Fibroblast of peridontal ligament (primary cell): ENCODE data around the gene MIA2.

Source experiments
- DNase-seq: peaks from one replicate; pipeline ENCODE4 v3.0.0-alpha.2; 2010; ENCODE audit errors: extremely low read depth

The MIA2 gene

DNA sequence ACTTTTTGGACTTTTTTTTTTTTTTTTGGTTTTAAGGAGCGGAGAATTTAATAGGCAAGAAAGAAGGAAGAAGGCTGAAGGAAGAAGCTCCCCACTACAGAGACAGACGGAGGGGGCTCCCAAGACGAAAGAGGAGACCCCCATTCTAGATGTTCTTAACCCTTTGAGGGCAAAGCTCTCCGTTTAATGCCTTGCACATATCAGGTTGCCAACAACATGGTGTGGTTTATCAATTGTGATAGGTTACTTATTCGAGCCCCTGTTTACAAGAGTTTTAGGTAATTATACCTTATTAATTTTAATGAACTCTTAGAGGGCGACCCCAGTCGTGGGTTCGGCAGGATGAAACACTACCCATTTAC is 199.7 kb downstream of the MIA2 start:
- DNase-seq, result no peak

DNA sequence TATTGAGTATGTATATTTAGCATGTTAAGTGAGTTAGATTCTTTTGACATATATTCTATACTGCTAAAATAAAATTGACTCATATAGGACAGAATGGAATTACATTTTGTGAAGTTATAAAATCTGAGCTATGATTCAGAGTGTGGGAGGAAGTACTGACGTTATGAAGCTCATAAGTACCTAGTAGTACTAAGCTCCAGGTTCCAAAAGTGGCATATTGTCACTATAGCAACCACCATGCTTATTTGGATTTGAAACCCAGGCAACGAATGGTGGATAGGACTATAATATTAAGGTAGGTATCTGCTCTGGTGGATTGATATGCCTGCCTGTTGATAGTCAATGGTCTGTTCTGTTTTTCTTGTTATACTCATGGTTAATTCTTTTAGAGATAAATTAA is 200.7 kb downstream of the MIA2 start:
- DNase-seq, result no peak

DNA sequence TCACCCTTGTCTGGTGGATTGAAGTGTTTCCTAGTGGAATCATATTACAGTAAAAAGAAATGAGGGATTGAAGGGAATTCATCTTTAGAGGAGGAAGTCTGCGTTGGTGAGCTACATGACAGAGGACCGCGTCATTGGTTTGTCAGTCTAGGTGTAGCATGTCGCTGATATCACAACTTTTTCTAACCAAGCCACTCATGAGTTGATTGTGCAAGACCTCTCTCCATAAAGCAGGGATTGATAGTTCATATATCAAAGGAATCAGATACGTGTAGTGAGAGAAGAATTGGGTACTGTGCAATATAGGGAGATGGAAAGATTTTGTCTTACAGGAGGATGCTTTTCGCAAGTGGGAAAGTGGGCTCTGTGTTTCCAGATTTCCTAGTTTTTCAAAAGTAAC is 201.5 kb downstream of the MIA2 start:
- DNase-seq, result no peak
